ENCODE results near the gene ARHGAP15.

The ARHGAP15 gene

DNA sequence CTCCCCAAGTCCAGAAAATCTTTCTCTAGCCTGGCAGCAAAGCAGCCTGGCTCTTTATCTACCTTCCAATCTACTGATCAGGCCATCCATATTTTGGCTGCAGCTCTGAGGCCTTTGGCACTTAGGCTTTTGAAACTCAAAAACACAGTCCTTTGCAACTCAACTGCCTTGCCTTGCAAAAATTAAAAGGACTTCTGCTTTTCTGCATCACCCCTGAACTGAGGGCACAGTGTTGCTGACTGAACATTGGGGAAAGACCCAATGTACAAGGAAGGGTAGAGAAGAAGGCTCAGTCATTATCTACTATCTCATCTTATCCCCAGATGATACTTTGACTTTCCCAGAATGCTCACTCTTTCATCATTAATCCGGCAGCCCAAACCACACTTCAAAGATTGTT is 625.5 kb downstream of the ARHGAP15 start:
- TF ChIP-seq, protein P1, sequence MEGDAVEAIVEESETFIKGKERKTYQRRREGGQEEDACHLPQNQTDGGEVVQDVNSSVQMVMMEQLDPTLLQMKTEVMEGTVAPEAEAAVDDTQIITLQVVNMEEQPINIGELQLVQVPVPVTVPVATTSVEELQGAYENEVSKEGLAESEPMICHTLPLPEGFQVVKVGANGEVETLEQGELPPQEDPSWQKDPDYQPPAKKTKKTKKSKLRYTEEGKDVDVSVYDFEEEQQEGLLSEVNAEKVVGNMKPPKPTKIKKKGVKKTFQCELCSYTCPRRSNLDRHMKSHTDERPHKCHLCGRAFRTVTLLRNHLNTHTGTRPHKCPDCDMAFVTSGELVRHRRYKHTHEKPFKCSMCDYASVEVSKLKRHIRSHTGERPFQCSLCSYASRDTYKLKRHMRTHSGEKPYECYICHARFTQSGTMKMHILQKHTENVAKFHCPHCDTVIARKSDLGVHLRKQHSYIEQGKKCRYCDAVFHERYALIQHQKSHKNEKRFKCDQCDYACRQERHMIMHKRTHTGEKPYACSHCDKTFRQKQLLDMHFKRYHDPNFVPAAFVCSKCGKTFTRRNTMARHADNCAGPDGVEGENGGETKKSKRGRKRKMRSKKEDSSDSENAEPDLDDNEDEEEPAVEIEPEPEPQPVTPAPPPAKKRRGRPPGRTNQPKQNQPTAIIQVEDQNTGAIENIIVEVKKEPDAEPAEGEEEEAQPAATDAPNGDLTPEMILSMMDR (IDR thresholded peaks at IDR 0.05; ENCODE audit: low read depth, low read length) = no peak
- no peak for DNase-seq (ENCODE audit: low read depth in 2 of 2)
- no peak overlapping the region for H3K4me3 ChIP-seq (replicated peaks in 1 of 2; ENCODE audit: low read depth in 2 of 2, low read length in 2 of 2)

DNA sequence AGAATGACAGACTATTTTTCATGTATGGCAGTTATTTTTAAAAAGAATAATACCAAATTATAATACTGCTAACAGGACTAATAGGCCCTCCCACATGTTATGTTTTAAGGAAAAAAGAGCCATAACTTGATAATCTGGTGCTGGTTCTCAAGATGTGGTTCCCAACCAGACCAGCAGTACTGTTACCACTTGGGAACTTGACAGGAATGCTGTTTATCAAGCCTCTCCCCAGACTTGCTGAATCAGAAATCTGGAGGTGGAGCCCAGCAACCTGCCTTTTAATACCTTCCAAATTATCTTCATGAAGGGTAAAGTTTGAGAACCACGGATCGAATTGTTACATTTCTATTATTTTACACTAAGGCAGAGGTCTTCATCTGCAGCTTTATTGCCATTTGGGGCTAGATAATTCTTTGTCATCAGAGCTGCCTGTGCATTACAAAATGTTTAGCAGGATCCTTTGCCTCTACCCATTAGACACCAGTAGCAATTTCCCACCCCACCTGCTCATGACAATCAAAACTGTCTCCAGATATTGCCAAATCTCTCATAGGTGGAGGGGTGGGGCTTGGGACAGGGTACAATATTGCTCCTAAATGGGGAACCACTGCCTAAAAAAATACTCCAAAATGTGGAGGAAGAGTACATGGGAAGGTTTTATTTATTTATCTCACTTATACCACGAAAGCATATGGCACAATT is 629.6 kb downstream of the ARHGAP15 start:
- no peak for DNase-seq (ENCODE audit: low read depth in 2 of 2)
- no peak overlapping the region for H3K4me3 ChIP-seq (replicated peaks in 1 of 2; ENCODE audit: low read depth in 2 of 2, low read length in 2 of 2)

DNA sequence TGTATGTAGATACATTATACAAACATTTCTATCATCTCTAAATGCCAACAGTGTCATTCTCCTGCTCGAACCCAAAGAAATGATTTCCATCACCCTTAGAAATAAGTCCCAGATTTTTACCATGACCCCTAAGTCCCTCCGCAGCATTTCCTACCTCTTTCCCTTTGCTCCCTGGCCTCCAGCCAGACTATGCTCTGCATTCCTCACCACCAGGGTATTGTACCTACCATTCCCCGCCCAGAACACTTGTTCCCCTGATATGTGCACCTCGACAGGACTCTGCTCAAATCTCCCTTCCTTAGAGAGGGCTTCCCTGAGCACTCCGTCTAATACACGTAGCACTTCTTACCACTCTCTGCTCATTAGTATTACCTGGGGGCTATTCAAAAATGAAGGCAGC is 630.2 kb downstream of the ARHGAP15 start:
- H3K4me3 ChIP-seq (replicated peaks in 1 of 2; ENCODE audit: low read depth in 2 of 2, low read length in 2 of 2) = no peak overlapping the region
- DNase-seq (ENCODE audit: low read depth in 2 of 2) = no peak
- TF ChIP-seq, protein P1 (IDR thresholded peaks at IDR 0.05; ENCODE audit: low read depth, low read length) = no peak

More for the DNA sequence above, 629.6 kb downstream of the ARHGAP15 start:
- TF ChIP-seq, protein P1 (IDR thresholded peaks at IDR 0.05; ENCODE audit: low read depth, low read length) = no peak

DNA sequence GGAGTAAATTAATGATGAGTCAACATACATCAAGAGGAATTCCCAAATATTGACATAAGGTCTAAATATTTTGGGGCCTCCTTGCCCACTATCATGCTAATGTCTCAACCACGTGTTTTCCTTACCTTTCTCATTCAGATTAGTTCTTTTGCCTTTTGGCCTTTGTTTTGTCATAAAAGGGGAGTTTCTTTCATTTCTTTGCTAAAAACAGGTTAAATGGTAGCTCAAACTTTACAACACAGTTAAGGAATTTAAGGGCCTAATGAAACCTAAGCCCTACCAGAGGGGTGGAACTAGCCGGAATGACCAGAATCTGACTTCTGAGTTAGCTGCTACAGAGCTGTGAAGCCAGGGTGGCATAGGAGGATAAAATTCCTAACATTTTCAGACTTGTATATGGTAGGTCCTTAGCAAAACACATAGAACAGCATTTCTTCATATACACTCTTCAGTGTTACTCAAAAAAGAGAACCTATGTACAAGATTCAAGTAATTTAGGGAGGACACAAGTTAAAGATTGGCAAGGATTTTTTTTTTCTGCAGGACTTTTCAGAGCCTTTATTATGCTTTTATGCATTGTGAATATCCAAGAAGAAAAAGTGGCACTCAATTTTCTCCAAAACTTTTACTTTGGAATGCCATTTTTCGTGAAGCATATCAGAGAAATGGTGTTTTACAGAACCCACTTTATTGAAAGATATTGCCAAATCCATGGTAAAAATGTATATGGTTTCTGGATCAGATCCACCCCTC is 633.1 kb downstream of the ARHGAP15 start:
- no peak for DNase-seq (ENCODE audit: low read depth in 2 of 2)
- no peak overlapping the region for H3K4me3 ChIP-seq (replicated peaks in 1 of 2; ENCODE audit: low read depth in 2 of 2, low read length in 2 of 2)

DNA sequence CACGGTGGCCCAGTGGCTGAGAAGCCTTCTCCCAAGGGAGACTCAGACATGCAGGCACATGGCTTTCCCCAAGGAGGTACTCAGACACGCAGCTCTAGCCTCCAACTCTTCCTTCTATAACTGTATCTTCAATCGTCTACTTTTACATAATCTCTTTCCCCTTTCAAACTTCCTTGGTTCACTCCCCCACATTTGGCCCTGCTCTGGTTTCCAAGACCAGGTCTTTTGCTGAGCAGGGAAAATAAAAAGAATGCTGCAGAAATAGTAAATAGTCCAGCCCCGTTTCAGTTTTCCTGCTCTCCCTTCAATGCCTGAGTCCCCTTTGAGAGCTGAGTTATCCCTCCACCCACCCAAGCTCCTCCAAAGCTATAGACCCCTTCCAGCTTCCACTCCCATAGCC is 635.0 kb downstream of the ARHGAP15 start:
- peak in 1 of 2 donors; percentile 4 for DNase-seq (ENCODE audit: low read depth in 2 of 2)
- no peak overlapping the region for H3K4me3 ChIP-seq (replicated peaks in 1 of 2; ENCODE audit: low read depth in 2 of 2, low read length in 2 of 2)
- TF ChIP-seq, protein P1 (IDR thresholded peaks at IDR 0.05; ENCODE audit: low read depth, low read length) = no peak

More for the DNA sequence above, 633.1 kb downstream of the ARHGAP15 start:
- TF ChIP-seq, protein P1 (IDR thresholded peaks at IDR 0.05; ENCODE audit: low read depth, low read length) = no peak

DNA sequence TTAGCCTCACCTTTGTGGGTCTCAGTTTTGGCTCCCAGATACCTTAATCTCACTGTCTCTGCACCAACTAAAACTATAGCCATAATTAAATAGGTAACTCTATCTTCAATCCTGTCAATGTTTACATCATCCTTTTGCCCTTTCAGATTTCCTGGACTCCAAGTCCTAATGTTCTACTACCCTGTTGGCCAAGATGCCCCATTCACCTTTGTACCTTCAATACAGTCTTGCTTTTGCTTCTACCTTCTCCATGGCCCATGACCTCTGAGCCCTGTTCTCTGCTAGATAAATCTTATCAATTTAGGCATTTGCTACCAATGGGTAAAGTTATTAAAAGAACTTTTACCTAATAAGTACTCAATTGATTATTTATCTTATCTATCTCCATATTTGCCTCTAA is 635.5 kb downstream of the ARHGAP15 start:
- H3K4me3 ChIP-seq (replicated peaks in 1 of 2; ENCODE audit: low read depth in 2 of 2, low read length in 2 of 2) = no peak overlapping the region
- DNase-seq (ENCODE audit: low read depth in 2 of 2) = no peak
- TF ChIP-seq, protein P1 (IDR thresholded peaks at IDR 0.05; ENCODE audit: low read depth, low read length) = no peak

All from cardiac fibroblast (primary cell).